SK-N-SH (cell line): ENCODE data around the gene SAP30BP. TPM values are rescaled to one million over a fixed set of nuclear protein-coding genes. Genes with fewer than 3 reads are reported as not detected.
"Not testable (repeated sequence)": the region's sequence is repeated elsewhere in the genome, so short reads cannot be mapped to it uniquely, and the experiment has no call there.

Experiments
- CTCF ChIA-PET: fragments of 300-600, 350-600 bp; formaldehyde crosslinking; extraction: SDS; loops from one replicate; lab custom pipeline; 2021; lab: Yijun Ruan, JAX
- POLR2A ChIA-PET: fragments of 350-600 bp; sonication (Branson Sonifier 250); formaldehyde crosslinking; extraction: SDS; loops from one replicate; lab custom pipeline; 2020; ENCODE audit warnings: antibody characterized with exemption, inconsistent platforms; lab: Yijun Ruan, JAX
- DNase-seq: peaks from one replicate; pipeline ENCODE4 v3.0.0; 2012
- H2AFZ ChIP-seq: fragments of 200-600 bp; sonication (generic); 2 replicates; pipeline ENCODE4 v1.8.1; 2016; ENCODE audit warnings: antibody characterized with exemption, mild to moderate bottlenecking, low read depth
- H3F3A ChIP-seq: fragments of 200-600 bp; sonication (generic); replicated peaks from 2 replicates; pipeline ENCODE3; 2016; ENCODE audit warnings: antibody characterized with exemption, mild to moderate bottlenecking; ENCODE audit not compliant: insufficient read depth
- H3K27ac ChIP-seq, 2 experiments: fragments of 200-500 bp in 1 of 2; fragments of 200-600 bp in 1 of 2; sonication (Bioruptor generic) in 1 of 2; sonication (generic), shearing (Covaris generic) in 1 of 2; 2 replicates each; pipeline versions ENCODE4 v1.5.1 to v1.6.1; 2014 to 2016; ENCODE audit warnings: low read depth in 2 of 2, inconsistent platforms in 1 of 2, low read length in 1 of 2, mild to moderate bottlenecking in 1 of 2, mixed read lengths in 1 of 2
- H3K27me3 ChIP-seq: fragments of 200-600 bp; sonication (generic), shearing (Covaris generic); 2 replicates; pipeline ENCODE4 v1.6.1; 2016; ENCODE audit warnings: mixed run types; ENCODE audit not compliant: insufficient read depth
- H3K36me3 ChIP-seq, 2 experiments: fragments of 200-500 bp in 1 of 2; fragments of 200-600 bp in 1 of 2; sonication (Bioruptor generic) in 1 of 2; sonication (generic) in 1 of 2; replicated peaks in 1 of 2; 2 replicates each; pipeline versions ENCODE3 to v1.5.1; 2014 to 2016; ENCODE audit warnings: low read length in 1 of 2, mild to moderate bottlenecking in 1 of 2; ENCODE audit not compliant: insufficient read depth in 2 of 2, control insufficient read depth in 1 of 2
- H3K4me1 ChIP-seq, 2 experiments: fragments of 200-500 bp in 1 of 2; fragments of 200-600 bp in 1 of 2; sonication (Bioruptor generic) in 1 of 2; sonication (generic), shearing (Covaris generic) in 1 of 2; 2 replicates each; pipeline versions ENCODE4 v1.5.1 to v1.6.1; 2014 to 2016; ENCODE audit warnings: low read depth in 1 of 2, low read length in 1 of 2, mixed run types in 1 of 2; ENCODE audit not compliant: insufficient read depth in 2 of 2, control insufficient read depth in 1 of 2
- H3K4me2 ChIP-seq: fragments of 200-600 bp; sonication (generic), shearing (Covaris generic); 2 replicates; pipeline ENCODE4 v1.6.1; 2017; ENCODE audit warnings: mixed run types
- H3K4me3 ChIP-seq, 2 experiments: fragments of 200-500 bp in 1 of 2; fragments of 200-600 bp in 1 of 2; sonication (Bioruptor generic) in 1 of 2; sonication (generic), shearing (Covaris generic) in 1 of 2; 2 replicates each; pipeline versions ENCODE4 v1.5.1 to v1.8.1; 2014 to 2016; ENCODE audit warnings: low read depth in 2 of 2, inconsistent platforms in 1 of 2, low read length in 1 of 2, mild to moderate bottlenecking in 1 of 2, mixed read lengths in 1 of 2, moderate library complexity in 1 of 2
- H3K79me2 ChIP-seq: fragments of 200-600 bp; sonication (generic); 2 replicates; pipeline ENCODE4 v1.8.1; 2017; ENCODE audit warnings: mild to moderate bottlenecking; ENCODE audit not compliant: insufficient read depth
- H3K9ac ChIP-seq: fragments of 200-600 bp; sonication (generic); 2 replicates; pipeline ENCODE4 v1.6.1; 2017; ENCODE audit warnings: mixed run types
- H3K9me2 ChIP-seq: fragments of 200-600 bp; sonication (generic); 2 replicates; pipeline ENCODE4 v1.6.1; 2017; ENCODE audit warnings: mixed run types
- H3K9me3 ChIP-seq: fragments of 200-600 bp; sonication (generic); 2 replicates; pipeline ENCODE4 v1.6.1; 2017; ENCODE audit warnings: mixed run types, mild to moderate bottlenecking, moderate library complexity
- H4K20me1 ChIP-seq: fragments of 200-600 bp; sonication (generic); 2 replicates; pipeline ENCODE4 v1.6.1; 2017; ENCODE audit warnings: mild to moderate bottlenecking, mixed run types; ENCODE audit not compliant: insufficient read depth
- CHD2 ChIP-seq: fragments of 150-350 bp; IDR thresholded peaks from 2 replicates; pipeline ENCODE4 v1.6.1; 2018; ENCODE audit warnings: low read length; ENCODE audit not compliant: partially characterized antibody
- FOSL2 ChIP-seq: IDR thresholded peaks from 2 replicates; pipeline ENCODE4 v1.4.0; 2012; ENCODE audit warnings: low read depth, mild to moderate bottlenecking, moderate library complexity, borderline replicate concordance
- FOXJ3 ChIP-seq: sonication (generic); formaldehyde crosslinking; IDR thresholded peaks from 2 replicates; pipeline ENCODE4 v1.5.1; 2020; ENCODE audit warnings: mild to moderate bottlenecking, missing genetic modification reagents
- FOXM1 ChIP-seq: IDR thresholded peaks from 2 replicates; pipeline ENCODE4 v1.4.0; 2012; ENCODE audit warnings: low read depth, mild to moderate bottlenecking
- GABPA ChIP-seq: IDR thresholded peaks from 2 replicates; pipeline ENCODE4 v1.4.0; 2012; ENCODE audit warnings: low read depth, mild to moderate bottlenecking
- GATA2 ChIP-seq: sonication (generic); formaldehyde crosslinking; IDR thresholded peaks from 2 replicates; pipeline ENCODE4 v1.5.0; 2020; ENCODE audit warnings: mild to moderate bottlenecking, missing genetic modification reagents
- JUND ChIP-seq: IDR thresholded peaks from 2 replicates; pipeline ENCODE4 v1.4.0; 2012
- MEF2A ChIP-seq: IDR thresholded peaks from 2 replicates; pipeline ENCODE4 v1.4.0; 2012; ENCODE audit warnings: low read depth, borderline replicate concordance
- MXI1 ChIP-seq: IDR thresholded peaks from 2 replicates; pipeline ENCODE4 v1.6.1; 2012; ENCODE audit warnings: mild to moderate bottlenecking, low read depth, low read length, improper control_type of control experiment
- NFIC ChIP-seq: IDR thresholded peaks from 2 replicates; pipeline ENCODE4 v1.4.0; 2012; ENCODE audit warnings: borderline replicate concordance
- POLR2AphosphoS5 ChIP-seq: IDR thresholded peaks from 2 replicates; pipeline ENCODE4 v1.6.1; 2012; ENCODE audit warnings: low read depth, low read length
- RCOR1 ChIP-seq: fragments of 150-350 bp; IDR thresholded peaks from 2 replicates; pipeline ENCODE4 v1.6.1; 2017; ENCODE audit warnings: antibody characterized with exemption, low read length
- TAF1 ChIP-seq: IDR thresholded peaks from 2 replicates; pipeline ENCODE4 v1.6.1; 2012; ENCODE audit warnings: low read depth, mild to moderate bottlenecking, low read length, moderate library complexity, borderline replicate concordance
- TEAD4 ChIP-seq: IDR thresholded peaks from 2 replicates; pipeline ENCODE4 v1.4.0; 2012; ENCODE audit warnings: mild to moderate bottlenecking, borderline replicate concordance; ENCODE audit not compliant: insufficient read depth
- WGBS: methylation state at CpG from one replicate; pipeline ENCODE4 v1.1.6; 2017; ENCODE audit warnings: low lambda C conversion rate; 5-methylcytosine and 5-hydroxymethylcytosine counted together
- polyA plus RNA-seq, 3 experiments: library from polyadenylated mRNA; depleted of rRNA; stranded (reverse); fragments of >200 nt; gene quantifications; 2 replicates each; pipeline ENCODE4 v1.2.3, GENCODE V29; 2012
- TF ChIP-seq, protein P1 (sequence below): IDR thresholded peaks from 2 replicates; pipeline ENCODE4 v1.6.1; 2012; ENCODE audit warnings: mild to moderate bottlenecking, low read depth, low read length, moderate library complexity
- TF ChIP-seq, protein P2 (sequence below): IDR thresholded peaks from 2 replicates; pipeline ENCODE4 v1.4.0; 2012; ENCODE audit warnings: low read depth

SAP30BP gene
- polyA plus RNA-seq, 1 of the 3 experiments (the other 2 are of a cell fraction): 158 TPM

DNA sequence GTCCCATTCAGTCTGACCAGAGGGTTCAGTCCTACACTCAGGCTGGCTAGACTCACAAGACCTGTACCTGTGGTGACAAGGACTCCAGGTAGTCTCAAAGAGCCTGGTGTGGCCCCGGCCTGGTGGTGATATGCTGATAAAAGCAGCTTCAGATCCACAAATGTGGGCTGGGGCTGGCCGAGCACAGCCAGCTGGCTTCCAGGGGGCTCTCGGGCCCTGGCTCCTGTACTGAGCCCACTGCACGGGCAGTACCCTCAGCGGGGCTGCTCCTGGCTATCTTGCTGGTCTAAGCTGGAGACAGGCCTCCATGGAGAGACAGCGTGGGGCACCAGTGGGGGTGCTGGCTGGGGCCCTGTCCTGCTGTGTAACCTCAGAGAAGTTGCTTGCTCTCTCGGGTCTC is 29.6 kb upstream of the SAP30BP start:
- Histone ChIP-seq H4K20me1 (peaks cover 14% of the 10 kb centered on the region), H3K4me2 (no peak overlapping the region), H3F3A (peaks cover 3% of the 10 kb centered on the region), H3K36me3 (peaks cover 0 to 36% of the 10 kb centered on the region in 2 experiments), H3K4me1 (peaks cover 12 to 15% of the 10 kb centered on the region in 2 experiments; a peak in 3 of 4 replicates), H2AFZ (no peak overlapping the region), H3K9me3 (no peaks in the 10 kb centered on the region), H3K9ac (no peak overlapping the region), H3K4me3 (no peak overlapping the region), H3K27me3 (no peaks in the 10 kb centered on the region), H3K9me2 (no peaks in the 10 kb centered on the region), H3K79me2 (no peaks in the 10 kb centered on the region), H3K27ac (no peak overlapping the region)
- WGBS: 98% methylated on average over 5 of the region's 7 CpGs
- TF ChIP-seq FOXM1: no peak
- no peak for TF ChIP-seq CHD2
- no peak for TF ChIP-seq MXI1
- no peak for TF ChIP-seq RCOR1
- TF ChIP-seq FOSL2: no peak
- TF ChIP-seq, protein P1, sequence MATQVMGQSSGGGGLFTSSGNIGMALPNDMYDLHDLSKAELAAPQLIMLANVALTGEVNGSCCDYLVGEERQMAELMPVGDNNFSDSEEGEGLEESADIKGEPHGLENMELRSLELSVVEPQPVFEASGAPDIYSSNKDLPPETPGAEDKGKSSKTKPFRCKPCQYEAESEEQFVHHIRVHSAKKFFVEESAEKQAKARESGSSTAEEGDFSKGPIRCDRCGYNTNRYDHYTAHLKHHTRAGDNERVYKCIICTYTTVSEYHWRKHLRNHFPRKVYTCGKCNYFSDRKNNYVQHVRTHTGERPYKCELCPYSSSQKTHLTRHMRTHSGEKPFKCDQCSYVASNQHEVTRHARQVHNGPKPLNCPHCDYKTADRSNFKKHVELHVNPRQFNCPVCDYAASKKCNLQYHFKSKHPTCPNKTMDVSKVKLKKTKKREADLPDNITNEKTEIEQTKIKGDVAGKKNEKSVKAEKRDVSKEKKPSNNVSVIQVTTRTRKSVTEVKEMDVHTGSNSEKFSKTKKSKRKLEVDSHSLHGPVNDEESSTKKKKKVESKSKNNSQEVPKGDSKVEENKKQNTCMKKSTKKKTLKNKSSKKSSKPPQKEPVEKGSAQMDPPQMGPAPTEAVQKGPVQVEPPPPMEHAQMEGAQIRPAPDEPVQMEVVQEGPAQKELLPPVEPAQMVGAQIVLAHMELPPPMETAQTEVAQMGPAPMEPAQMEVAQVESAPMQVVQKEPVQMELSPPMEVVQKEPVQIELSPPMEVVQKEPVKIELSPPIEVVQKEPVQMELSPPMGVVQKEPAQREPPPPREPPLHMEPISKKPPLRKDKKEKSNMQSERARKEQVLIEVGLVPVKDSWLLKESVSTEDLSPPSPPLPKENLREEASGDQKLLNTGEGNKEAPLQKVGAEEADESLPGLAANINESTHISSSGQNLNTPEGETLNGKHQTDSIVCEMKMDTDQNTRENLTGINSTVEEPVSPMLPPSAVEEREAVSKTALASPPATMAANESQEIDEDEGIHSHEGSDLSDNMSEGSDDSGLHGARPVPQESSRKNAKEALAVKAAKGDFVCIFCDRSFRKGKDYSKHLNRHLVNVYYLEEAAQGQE: no peak
- TF ChIP-seq JUND: no peak
- TF ChIP-seq, protein P2, sequence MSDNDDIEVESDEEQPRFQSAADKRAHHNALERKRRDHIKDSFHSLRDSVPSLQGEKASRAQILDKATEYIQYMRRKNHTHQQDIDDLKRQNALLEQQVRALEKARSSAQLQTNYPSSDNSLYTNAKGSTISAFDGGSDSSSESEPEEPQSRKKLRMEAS: no peak
- TF ChIP-seq MEF2A: no peak
- no peak for TF ChIP-seq TAF1
- no peak for TF ChIP-seq TEAD4
- no peak for TF ChIP-seq GABPA
- no peak for TF ChIP-seq FOXJ3 (CRISPR knock-in tag)
- TF ChIP-seq NFIC: no peak
- TF ChIP-seq GATA2 (CRISPR knock-in tag): no peak
- no peak for TF ChIP-seq POLR2AphosphoS5
- DNase-seq: peak; percentile 23
- CTCF ChIA-PET: interaction anchor here (0.7 to 37.9 kb wide), 7 partner anchors 10 to 113 kb away, joined by 3 to 1370 read pairs (median 10); partner anchors contain the start of genes GALK1, RECQL5, SAP30BP and SMIM5
- POLR2A ChIA-PET: no interaction called here

DNA sequence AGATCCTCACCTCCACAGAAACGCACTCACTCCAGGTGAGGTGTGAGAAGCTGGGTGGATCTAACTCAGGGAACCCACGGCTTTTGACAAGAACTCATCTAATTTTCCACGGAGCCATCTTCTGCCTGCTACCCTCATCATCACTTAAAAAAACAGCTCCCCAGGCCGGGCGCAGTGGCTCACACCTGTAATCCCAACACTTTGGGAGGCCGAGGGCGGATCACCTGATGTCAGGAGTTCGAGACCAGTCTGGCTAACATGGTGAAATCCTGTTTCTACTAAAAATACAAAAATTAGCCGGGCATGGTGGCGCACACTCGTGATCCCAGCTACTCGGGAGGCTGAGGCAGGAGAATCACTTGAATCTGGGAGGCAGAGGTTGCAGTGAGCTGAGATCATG is 29.1 kb upstream of the SAP30BP start:
- DNase-seq, H3K27me3 ChIP-seq, H3K9ac ChIP-seq, H3K9me2 ChIP-seq, H2AFZ ChIP-seq, H3K4me3 ChIP-seq, H3K9me3 ChIP-seq, H3K79me2 ChIP-seq, H3K27ac ChIP-seq, H3F3A ChIP-seq, H3K4me2 ChIP-seq: not testable (repeated sequence)
- POLR2A ChIA-PET: interaction anchor here (1.1 kb wide), 1 partner anchor 9 kb away, joined by 3 read pairs; no protein-coding TSS in a partner anchor
- Histone ChIP-seq H3K36me3 (peaks cover 0 to 41% of the 10 kb centered on the region in 2 experiments), H4K20me1 (peaks cover 11% of the 10 kb centered on the region), H3K4me1 (peaks cover 8 to 14% of the 10 kb centered on the region in 2 experiments; a peak in 3 of 4 replicates)
- 98% methylated on average over 12 of the region's 12 CpGs for WGBS
- CTCF ChIA-PET: interaction anchor here (1.5 to 37.9 kb wide), 5 partner anchors 9 to 113 kb away, joined by 4 to 1370 read pairs (median 1189); partner anchors contain the start of genes GALK1 and SMIM5
